Astrocyte (in vitro differentiated cells and primary cell): ENCODE measurements around the gene CILP. TPM values are rescaled to one million over a fixed set of nuclear protein-coding genes. Genes with fewer than 3 reads are reported as not detected.

ENCODE experiments used
- DNase-seq: peaks from one replicate; pipeline ENCODE4 v3.0.0-alpha.2; 2010; ENCODE audit warnings: low read depth
- FAIRE-seq: peaks from 2 replicates; lab custom pipeline; 2011; peaks lifted over from hg19 to GRCh38; lab: Jason Lieb, UNC
- H2AFZ ChIP-seq: 2 replicates; pipeline ENCODE4 v1.6.0; 2012; ENCODE audit warnings: low read depth, low read length, inconsistent platforms
- H3K27ac ChIP-seq: 2 replicates; pipeline ENCODE4 v1.5.1; 2011; ENCODE audit warnings: low read depth, low read length, inconsistent platforms
- H3K27me3 ChIP-seq: 2 replicates; pipeline ENCODE4 v1.6.0; 2011; ENCODE audit warnings: low read length, inconsistent platforms; ENCODE audit not compliant: insufficient read depth
- H3K36me3 ChIP-seq: 2 replicates; pipeline ENCODE4 v1.5.1; 2011; ENCODE audit warnings: low read length, inconsistent platforms; ENCODE audit not compliant: insufficient read depth
- H3K4me1 ChIP-seq: 2 replicates; pipeline ENCODE4 v1.5.1; 2011; ENCODE audit warnings: low read length, inconsistent platforms; ENCODE audit not compliant: insufficient read depth
- H3K4me2 ChIP-seq: 2 replicates; pipeline ENCODE4 v1.6.0; 2012; ENCODE audit warnings: low read length, inconsistent platforms
- H3K4me3 ChIP-seq: 2 replicates; pipeline ENCODE4 v1.5.1; 2011; ENCODE audit warnings: low read depth, mild to moderate bottlenecking, low read length, inconsistent platforms; ENCODE audit not compliant: insufficient read depth
- H3K79me2 ChIP-seq: 2 replicates; pipeline ENCODE4 v1.6.0; 2012; ENCODE audit warnings: mild to moderate bottlenecking, low read length, inconsistent platforms; ENCODE audit not compliant: insufficient read depth
- H3K9ac ChIP-seq: 2 replicates; pipeline ENCODE4 v1.6.0; 2012; ENCODE audit warnings: mild to moderate bottlenecking, low read length, inconsistent platforms
- H3K9me3 ChIP-seq: 2 replicates; pipeline ENCODE4 v1.5.1; 2012; ENCODE audit warnings: low read depth, mild to moderate bottlenecking, low read length, inconsistent platforms; ENCODE audit not compliant: insufficient read depth
- H4K20me1 ChIP-seq: 2 replicates; pipeline ENCODE4 v1.6.0; 2012; ENCODE audit warnings: low read length, inconsistent platforms; ENCODE audit not compliant: insufficient read depth
- H3K27ac Mint-ChIP-seq: one replicate; pipeline ENCODE4 v1.8.0; 2021; ENCODE audit warnings: mild to moderate bottlenecking, mixed read lengths; ENCODE audit not compliant: unreplicated experiment
- H3K27me3 Mint-ChIP-seq: one replicate; pipeline ENCODE4 v1.8.0; 2021; ENCODE audit warnings: low read depth, mixed read lengths; ENCODE audit not compliant: unreplicated experiment
- H3K36me3 Mint-ChIP-seq: one replicate; pipeline ENCODE4 v1.8.0; 2021; ENCODE audit warnings: low read depth, mixed read lengths; ENCODE audit not compliant: unreplicated experiment
- H3K4me1 Mint-ChIP-seq: one replicate; pipeline ENCODE4 v1.8.0; 2021; ENCODE audit warnings: low read depth, mixed read lengths; ENCODE audit not compliant: unreplicated experiment
- H3K4me3 Mint-ChIP-seq: one replicate; pipeline ENCODE4 v1.8.0; 2021; ENCODE audit warnings: mild to moderate bottlenecking, moderate library complexity, mixed read lengths; ENCODE audit not compliant: unreplicated experiment
- H3K9me3 Mint-ChIP-seq: one replicate; pipeline ENCODE4 v1.8.0; 2021; ENCODE audit warnings: mild to moderate bottlenecking, mixed read lengths; ENCODE audit not compliant: unreplicated experiment
- EZH2 ChIP-seq: IDR thresholded peaks from 2 replicates; pipeline ENCODE4 v1.6.1; 2012; ENCODE audit warnings: mild to moderate bottlenecking, low read length, inconsistent platforms; ENCODE audit not compliant: insufficient read depth
- total RNA-seq: library from RNA; stranded (reverse); gene quantifications from 2 replicates; pipeline ENCODE4 v1.2.1, GENCODE V29; 2021
- TF ChIP-seq, protein P1 (sequence below): IDR thresholded peaks from 2 replicates; pipeline ENCODE4 v1.5.1; 2011; ENCODE audit warnings: low read depth, mild to moderate bottlenecking, inconsistent platforms, low read length, moderate library complexity; ENCODE audit not compliant: insufficient read depth

Gene CILP
- total RNA-seq, 1 donor from 2014 or later = 1.1 TPM

GRCh38 chr15:65180167-65180566 lies 31.1 kb downstream of the CILP start:
- no peak overlapping the region for H3K4me2 ChIP-seq
- TF ChIP-seq, protein P1, sequence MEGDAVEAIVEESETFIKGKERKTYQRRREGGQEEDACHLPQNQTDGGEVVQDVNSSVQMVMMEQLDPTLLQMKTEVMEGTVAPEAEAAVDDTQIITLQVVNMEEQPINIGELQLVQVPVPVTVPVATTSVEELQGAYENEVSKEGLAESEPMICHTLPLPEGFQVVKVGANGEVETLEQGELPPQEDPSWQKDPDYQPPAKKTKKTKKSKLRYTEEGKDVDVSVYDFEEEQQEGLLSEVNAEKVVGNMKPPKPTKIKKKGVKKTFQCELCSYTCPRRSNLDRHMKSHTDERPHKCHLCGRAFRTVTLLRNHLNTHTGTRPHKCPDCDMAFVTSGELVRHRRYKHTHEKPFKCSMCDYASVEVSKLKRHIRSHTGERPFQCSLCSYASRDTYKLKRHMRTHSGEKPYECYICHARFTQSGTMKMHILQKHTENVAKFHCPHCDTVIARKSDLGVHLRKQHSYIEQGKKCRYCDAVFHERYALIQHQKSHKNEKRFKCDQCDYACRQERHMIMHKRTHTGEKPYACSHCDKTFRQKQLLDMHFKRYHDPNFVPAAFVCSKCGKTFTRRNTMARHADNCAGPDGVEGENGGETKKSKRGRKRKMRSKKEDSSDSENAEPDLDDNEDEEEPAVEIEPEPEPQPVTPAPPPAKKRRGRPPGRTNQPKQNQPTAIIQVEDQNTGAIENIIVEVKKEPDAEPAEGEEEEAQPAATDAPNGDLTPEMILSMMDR = no peak
- TF ChIP-seq EZH2 = no peak
- no peak overlapping the region for H3K9ac ChIP-seq
- Mint-ChIP-seq H3K36me3 (peaks cover 10% of the 10 kb centered on the region), H3K4me1 (peaks cover 10% of the 10 kb centered on the region), H3K27ac (no peak overlapping the region), H3K27me3 (no peaks in the 10 kb centered on the region), H3K9me3 (no peaks in the 10 kb centered on the region), H3K4me3 (no peak overlapping the region)
- H3K4me1 ChIP-seq = peaks cover 3% of the 10 kb centered on the region
- no peaks in the 10 kb centered on the region for H3K9me3 ChIP-seq
- DNase-seq (no peak), FAIRE-seq (no peak)
- H3K27me3 ChIP-seq = no peaks in the 10 kb centered on the region
- H3K36me3 ChIP-seq = peaks cover 16% of the 10 kb centered on the region
- H3K79me2 ChIP-seq = peaks cover 68% of the 10 kb centered on the region
- no peak overlapping the region for H2AFZ ChIP-seq
- no peak overlapping the region for H3K4me3 ChIP-seq
- no peak overlapping the region for H3K27ac ChIP-seq
- peaks cover 47% of the 10 kb centered on the region for H4K20me1 ChIP-seq

GRCh38 chr15:65177901-65178300 lies 33.4 kb downstream of the CILP start:
- no peaks in the 10 kb centered on the region for H3K9me3 Mint-ChIP-seq
- H3K4me2 ChIP-seq = no peak overlapping the region
- no peak overlapping the region for H3K4me3 ChIP-seq
- no peaks in the 10 kb centered on the region for H3K9me3 ChIP-seq
- no peaks in the 10 kb centered on the region for H3K27me3 ChIP-seq
- H3K4me1 ChIP-seq = peaks cover 3% of the 10 kb centered on the region
- TF ChIP-seq, protein P1 = no peak
- no peak for TF ChIP-seq EZH2
- peaks cover 49% of the 10 kb centered on the region for H3K79me2 ChIP-seq
- H3K4me3 Mint-ChIP-seq = no peak overlapping the region
- no peak for FAIRE-seq
- peaks cover 47% of the 10 kb centered on the region for H4K20me1 ChIP-seq
- H3K36me3 ChIP-seq = peaks cover 19% of the 10 kb centered on the region
- H3K27ac Mint-ChIP-seq = no peak overlapping the region
- H3K27me3 Mint-ChIP-seq = no peaks in the 10 kb centered on the region
- peaks cover 20% of the 10 kb centered on the region for H3K36me3 Mint-ChIP-seq
- H3K9ac ChIP-seq = no peak overlapping the region
- no peak for DNase-seq
- no peak overlapping the region for H3K27ac ChIP-seq
- H2AFZ ChIP-seq = no peak overlapping the region
- H3K4me1 Mint-ChIP-seq = peaks cover 17% of the 10 kb centered on the region

- TF ChIP-seq, protein P1 = no peak
- TF ChIP-seq EZH2 = no peak
- H3K4me3 ChIP-seq = no peak overlapping the region
- H3K27me3 Mint-ChIP-seq = no peaks in the 10 kb centered on the region
- peaks cover 15% of the 10 kb centered on the region for H3K4me1 Mint-ChIP-seq
- peaks cover 22% of the 10 kb centered on the region for H3K36me3 ChIP-seq
- no peak for DNase-seq
- peaks cover 30% of the 10 kb centered on the region for H3K79me2 ChIP-seq
- H3K9ac ChIP-seq = no peak overlapping the region
- H3K4me2 ChIP-seq = no peak overlapping the region
- H3K9me3 ChIP-seq = no peaks in the 10 kb centered on the region
- no peak for FAIRE-seq
- H3K9me3 Mint-ChIP-seq = no peaks in the 10 kb centered on the region
- H3K27ac Mint-ChIP-seq = no peak overlapping the region
- peaks cover 44% of the 10 kb centered on the region for H4K20me1 ChIP-seq
- H3K36me3 Mint-ChIP-seq = peaks cover 20% of the 10 kb centered on the region
- H3K4me3 Mint-ChIP-seq = peak overlapping the region; percentile 36
- H3K4me1 ChIP-seq = no peaks in the 10 kb centered on the region
- H3K27ac ChIP-seq = no peak overlapping the region
- H3K27me3 ChIP-seq = no peaks in the 10 kb centered on the region
- H2AFZ ChIP-seq = no peak overlapping the region
These were observed 35.2 kb downstream of the CILP start for GRCh38 chr15:65176056-65176455.
